ENCODE data around the gene CYP8B1.
"Not testable (repeated sequence)": the region's sequence is repeated elsewhere in the genome, so short reads cannot be mapped to it uniquely, and the experiment has no call there.

The CYP8B1 gene

GRCh38 chr3:42883251-42883930 lies 7.7 kb upstream of the CYP8B1 start:
- DNase-seq: not testable (repeated sequence)

- DNase-seq: peak; percentile 82
Measured at GRCh38 chr3:42880601-42881451, 5.1 kb upstream of the CYP8B1 start.

DNA sequence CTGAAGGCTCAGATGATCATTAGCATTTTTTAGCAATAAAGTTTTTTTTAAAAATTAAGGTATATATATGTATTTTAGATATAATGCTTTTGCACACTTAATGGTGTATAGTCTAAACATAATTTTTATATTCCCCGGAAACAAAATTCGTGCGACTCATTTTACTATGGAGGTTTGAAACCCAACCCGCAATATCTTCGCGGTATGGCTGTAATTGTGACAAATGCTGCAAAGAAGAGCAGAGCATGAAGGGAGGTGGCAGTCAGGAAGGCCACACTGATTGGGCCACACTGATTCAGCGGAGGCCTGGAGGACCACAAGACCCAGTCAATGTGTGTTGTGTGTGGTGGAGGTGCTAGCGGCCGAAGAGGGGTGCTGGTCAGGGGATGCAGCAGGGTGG lies 4.5 kb upstream of the CYP8B1 start:
- no peak for DNase-seq

DNA sequence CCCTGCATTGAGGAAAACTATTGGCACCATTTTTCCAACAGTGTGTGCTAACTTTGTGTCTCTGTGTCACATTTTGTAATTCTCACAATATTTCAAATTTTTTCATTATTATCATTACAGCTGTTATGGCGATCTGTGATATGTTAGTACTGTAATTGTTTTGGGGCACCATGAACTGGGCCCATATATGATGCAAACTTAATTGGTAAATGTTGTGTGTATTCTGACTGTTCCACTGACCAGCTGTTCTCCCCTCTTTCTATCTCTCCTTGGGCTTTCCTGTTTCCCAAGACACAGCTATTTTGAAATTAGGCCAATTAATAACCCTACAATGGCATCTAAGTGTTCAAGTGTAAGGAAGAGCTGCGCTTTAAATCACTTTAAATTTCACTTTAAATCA lies 2.2 kb upstream of the CYP8B1 start:
- DNase-seq: no peak

GRCh38 chr3:42876940-42877720 lies 1.5 kb upstream of the CYP8B1 start:
- DNase-seq: no peak

- DNase-seq: no peak
Measured at GRCh38 chr3:42876401-42876800, 722 bp upstream of the CYP8B1 start.

DNA sequence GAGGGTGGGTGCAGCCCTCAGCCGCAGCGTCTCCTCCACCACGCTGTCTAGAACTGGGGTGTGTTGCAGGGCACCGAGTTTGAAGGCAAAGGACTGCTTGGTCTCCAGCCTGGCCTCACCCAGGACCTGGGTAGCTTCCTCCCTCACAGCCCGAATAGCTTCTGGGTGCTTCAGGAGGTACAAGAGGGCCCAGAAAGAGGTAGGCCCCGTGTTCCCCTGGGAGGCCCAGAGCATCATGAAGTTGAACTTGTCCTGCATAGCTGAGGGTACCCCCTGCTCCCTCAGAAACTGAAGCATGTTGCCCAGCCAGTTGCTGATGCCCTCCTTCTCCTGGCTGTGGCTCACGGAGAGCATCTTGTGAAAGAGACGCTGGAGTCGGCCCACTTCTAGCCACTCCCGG lies 930 bp downstream of the CYP8B1 start:
- DNase-seq: no peak

DNA sequence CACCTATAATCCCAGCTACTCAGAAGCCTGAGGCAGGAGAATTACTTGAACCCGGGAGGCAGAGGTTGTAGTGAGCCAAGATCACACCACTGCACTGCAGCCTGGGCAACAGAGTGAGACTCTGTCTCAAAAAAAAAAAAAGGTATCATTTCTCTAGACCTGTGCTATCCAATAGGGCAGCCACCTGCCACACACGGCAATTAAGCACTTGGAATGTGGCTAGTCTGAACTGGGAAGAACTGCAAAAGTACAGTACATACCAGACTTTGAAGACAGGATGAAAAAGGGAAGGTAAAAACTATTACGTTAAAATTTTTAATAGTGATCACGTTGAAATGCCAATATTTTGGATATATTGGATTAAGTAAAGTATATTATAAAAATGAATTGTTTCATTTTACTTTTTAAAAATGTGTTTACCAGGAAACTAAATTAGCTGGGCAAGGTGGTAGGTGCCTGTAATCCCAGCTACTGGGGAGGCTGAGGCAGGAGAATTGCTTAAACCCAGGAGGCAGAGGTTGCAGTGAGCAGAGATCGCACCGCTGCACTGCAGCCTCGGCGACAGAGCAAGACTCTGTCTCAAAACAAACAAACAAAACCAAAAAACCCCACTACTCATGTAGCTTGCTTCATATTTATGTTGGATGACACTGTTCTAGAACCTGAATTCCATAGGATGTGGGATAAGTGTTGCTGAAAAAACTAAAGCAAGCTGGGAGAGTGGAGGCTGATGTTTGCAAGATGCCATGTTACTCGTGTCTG lies 2.3 kb downstream of the CYP8B1 start:
- DNase-seq: no peak

DNA sequence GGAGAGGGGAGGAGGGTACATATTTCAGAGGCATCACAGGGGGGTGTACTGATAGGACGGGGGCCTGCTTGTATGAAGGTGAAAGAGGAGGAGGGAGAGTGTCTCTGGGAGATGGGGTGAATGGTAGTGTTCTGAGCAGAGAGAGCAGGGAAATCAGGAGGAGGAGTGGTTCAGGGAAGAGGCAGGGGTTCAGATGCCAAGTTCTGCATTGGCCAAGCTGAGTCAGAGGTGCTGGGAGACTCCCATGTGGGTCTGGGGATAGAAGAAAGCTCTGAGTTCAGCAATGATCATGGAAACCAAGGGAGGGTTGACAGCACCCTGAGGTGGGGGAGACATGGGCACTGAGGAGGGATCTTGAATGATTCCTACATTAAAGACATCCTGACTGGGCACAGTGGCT lies 3.0 kb downstream of the CYP8B1 start:
- DNase-seq: no peak

GRCh38 chr3:42871592-42872196 lies 4.0 kb downstream of the CYP8B1 start:
- peak; percentile 64 for DNase-seq

DNA sequence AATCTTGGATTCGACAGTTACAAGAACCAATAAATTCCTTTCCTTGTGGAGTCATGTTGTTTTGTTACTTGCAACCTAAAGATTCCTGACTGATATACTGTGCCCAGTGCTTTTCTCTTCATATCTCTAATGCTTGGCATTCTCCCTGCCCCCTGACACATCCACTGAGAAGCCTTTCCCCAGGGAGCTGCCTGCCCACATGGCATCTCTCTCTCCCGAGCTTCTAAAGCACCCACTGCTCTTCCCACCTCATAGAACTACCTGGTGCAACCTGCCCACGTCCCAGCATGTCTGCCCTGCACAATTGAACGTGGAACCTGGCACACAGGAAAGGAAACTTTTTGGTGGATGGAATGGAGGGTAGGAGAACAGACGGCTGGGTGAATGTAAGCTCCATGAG lies 6.8 kb downstream of the CYP8B1 start:
- DNase-seq: no peak

DNA sequence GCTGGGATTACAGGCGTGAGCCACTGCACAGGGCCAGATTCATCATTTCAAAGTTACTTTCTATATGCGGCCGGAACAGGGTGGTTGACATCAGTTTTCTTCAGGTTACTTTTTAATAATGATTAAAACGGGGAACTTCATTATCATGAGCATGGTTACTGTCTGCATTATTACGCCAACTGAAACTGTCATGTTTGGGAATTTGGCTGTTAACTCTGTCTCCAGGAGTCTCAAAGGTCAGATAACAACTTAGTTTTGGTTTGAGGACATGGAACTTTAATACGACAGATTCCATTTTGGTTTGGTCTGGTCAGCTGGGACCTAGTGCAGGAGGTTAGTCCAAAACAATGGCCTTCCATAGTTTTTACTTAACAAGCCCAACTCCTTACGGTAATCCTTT lies 8.5 kb downstream of the CYP8B1 start:
- DNase-seq: no peak

GRCh38 chr3:42865256-42865655 lies 10.4 kb downstream of the CYP8B1 start:
- no peak for DNase-seq

DNA sequence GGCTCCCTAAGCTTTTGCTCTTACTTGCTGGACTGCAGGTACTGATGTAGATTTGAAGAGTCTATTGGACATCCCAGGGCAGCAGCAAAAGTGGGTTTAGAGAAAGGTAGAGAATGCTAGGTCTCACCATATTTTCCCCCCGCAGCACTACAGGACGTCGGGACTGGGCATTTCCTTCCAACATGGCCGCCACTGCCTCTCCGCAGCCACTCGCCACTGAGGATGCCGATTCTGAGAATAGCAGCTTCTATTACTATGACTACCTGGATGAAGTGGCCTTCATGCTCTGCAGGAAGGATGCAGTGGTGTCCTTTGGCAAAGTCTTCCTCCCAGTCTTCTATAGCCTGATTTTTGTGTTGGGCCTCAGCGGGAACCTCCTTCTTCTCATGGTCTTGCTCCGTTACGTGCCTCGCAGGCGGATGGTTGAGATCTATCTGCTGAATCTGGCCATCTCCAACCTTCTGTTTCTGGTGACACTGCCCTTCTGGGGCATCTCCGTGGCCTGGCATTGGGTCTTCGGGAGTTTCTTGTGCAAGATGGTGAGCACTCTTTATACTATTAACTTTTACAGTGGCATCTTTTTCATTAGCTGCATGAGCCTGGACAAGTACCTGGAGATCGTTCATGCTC lies 11.2 kb downstream of the CYP8B1 start:
- no peak for DNase-seq

- no peak for DNase-seq
Measured at GRCh38 chr3:42856544-42856943, 19.1 kb downstream of the CYP8B1 start.

DNA sequence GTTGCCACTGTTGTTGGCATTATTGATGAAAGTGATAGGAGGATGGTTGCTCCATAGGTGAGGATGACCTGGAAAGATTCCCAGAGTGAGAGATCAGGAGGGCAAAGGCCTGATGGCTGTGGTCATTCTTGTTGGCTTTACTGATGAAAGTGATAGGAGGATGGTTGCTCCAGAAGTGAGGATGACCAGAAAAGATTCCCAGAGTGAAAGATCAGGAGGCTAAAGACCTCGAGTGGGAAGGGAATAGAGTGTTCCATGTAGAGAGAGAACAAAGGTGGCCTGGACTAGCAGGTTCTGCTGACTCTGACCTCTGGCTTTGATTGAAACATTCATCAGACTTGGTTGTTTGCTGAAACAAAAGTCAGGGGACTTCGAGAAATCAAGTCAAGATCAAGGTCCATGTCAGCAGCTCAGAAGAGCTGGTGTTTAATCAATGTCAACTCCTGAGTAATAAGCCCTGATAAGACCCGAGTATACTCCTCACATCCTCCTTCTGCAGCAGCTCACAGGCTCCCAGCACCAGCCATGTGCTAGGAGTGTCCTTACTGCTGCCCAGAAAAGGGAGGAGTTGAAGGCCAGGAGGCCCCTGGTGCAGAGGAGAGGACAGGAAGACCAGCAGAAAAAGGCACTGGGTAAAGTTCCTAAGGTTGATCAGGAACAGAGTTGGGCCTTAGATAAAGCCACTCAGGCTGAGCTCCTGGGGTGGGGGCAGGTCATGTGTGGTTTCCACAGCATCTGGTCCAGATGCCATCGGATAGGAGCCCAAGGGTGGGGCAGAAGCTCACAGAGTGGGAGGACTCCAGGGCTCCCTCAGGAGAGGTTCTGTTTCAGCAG lies 19.9 kb downstream of the CYP8B1 start:
- DNase-seq: peak; percentile 40

DNA sequence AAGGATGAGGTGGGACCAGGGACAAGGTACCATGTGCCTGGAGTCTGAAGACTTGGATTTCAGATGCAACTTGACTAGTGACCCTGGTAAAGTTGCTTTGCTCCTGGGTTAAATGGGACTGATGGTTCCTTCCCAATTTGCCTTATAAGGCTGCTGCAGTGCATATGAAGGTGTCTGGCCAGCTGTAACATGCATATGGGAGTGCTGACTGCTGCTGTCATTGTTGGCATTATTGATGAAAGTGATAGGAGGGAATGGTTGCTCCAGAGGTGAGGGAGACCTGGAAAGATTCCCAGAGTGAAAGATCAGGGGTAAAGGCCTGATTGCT lies 20.5 kb downstream of the CYP8B1 start:
- DNase-seq: no peak

GRCh38 chr3:42853739-42854302 lies 21.9 kb downstream of the CYP8B1 start:
- no peak for DNase-seq

- DNase-seq: no peak
Measured at GRCh38 chr3:42853056-42853455, 22.6 kb downstream of the CYP8B1 start.

GRCh38 chr3:42852441-42852840 lies 23.2 kb downstream of the CYP8B1 start:
- DNase-seq: peak; percentile 43

All from OCI-M1 (cell line).